ENCODE measurements around the gene GLI1. TPM values are rescaled to one million over a fixed set of nuclear protein-coding genes. Genes with fewer than 3 reads are reported as not detected.
A peak's percentile ranks its signal among the peaks of the same experiment; 100 is the strongest.

Gene GLI1
- total and polyA plus RNA-seq, 7 experiments from 2014 or later = 0.39 to 1.4 (median 0.45) TPM; not detected in 2

DNA sequence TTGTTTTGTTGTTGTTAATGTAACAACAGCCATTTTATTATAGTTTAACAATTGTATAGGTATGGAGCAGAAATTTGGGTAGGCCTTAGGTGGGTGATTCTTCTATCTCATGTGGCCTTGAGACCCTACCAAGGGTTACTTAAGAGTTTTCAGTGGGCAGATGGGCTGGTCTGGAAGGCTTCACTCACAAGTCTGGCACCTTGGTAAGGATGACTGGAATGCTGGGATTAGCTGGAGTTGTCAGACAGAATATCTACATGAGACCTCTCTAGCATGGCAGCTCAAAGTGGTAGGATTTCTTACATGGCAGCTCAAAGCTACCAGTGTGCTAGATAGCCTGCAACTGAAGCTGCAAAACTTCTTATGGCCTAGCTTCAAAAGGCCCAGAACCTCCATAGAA is 26.1 kb downstream of the GLI1 start:
- H3K27me3 Mint-ChIP-seq = peaks cover 0 to 2% (median 0%) of the 10 kb centered on the region in 5 donors
- no peak overlapping the region for H3K4me3 Mint-ChIP-seq
- H3K4me1 Mint-ChIP-seq = peaks cover 27 to 56% (median 48%) of the 10 kb centered on the region in 7 donors
- peaks cover 0 to 2% (median 0%) of the 10 kb centered on the region in 11 donors for H3K9me3 Mint-ChIP-seq
- peaks cover 0 to 16% (median 9%) of the 10 kb centered on the region in 5 donors for H3K36me3 Mint-ChIP-seq
- Histone ChIP-seq H3K27me3 (ENCODE audit: control insufficient read depth in 2 of 2, insufficient read depth in 2 of 2, low read length in 2 of 2) (no peaks in the 10 kb centered on the region), H3K36me3 (ENCODE audit: control insufficient read depth in 2 of 3, insufficient read depth in 3 of 3, low read length in 3 of 3) (peaks cover 0 to 23% (median under 1%) of the 10 kb centered on the region in 3 experiments), H3K27ac (ENCODE audit: low read depth, low read length) (no peak overlapping the region), H3K9me3 (ENCODE audit: control insufficient read depth in 2 of 3, low read length in 3 of 3) (no peaks in the 10 kb centered on the region), H3K4me1 (ENCODE audit: control insufficient read depth in 2 of 2, insufficient read depth in 2 of 2, low read length in 2 of 2) (peaks cover 25 to 33% of the 10 kb centered on the region in 2 donors), H3K4me3 (ENCODE audit: low read length) (no peak overlapping the region)
- ChIA-PET POLR2A (interaction anchor here (0.9 to 6.7 kb wide), 3 partner anchors 8 to 56 kb away, joined by 3 to 52 read pairs (median 4); partner anchors contain the start of gene ARHGAP9), CTCF (interaction anchor here (0.7 to 1.1 kb wide), 4 partner anchors 8 to 45 kb away, joined by 3 to 10 read pairs (median 4); no protein-coding TSS in a partner anchor)
- no peak for DNase-seq
- intact Hi-C loops (cut with micrococcal nuclease) = loop anchor here (2.0 to 5.0 kb wide), 2 partner anchors 55 to 1368 kb away; partner anchors contain the start of genes R3HDM2 (in 2 of the 2), RPL41 (in 1 of the 2) and ZC3H10 (in 1 of the 2)
- no peak for ATAC-seq
- H3K27ac Mint-ChIP-seq = peak overlapping the region in 5 of 9 donors; percentile 31 to 85 (median 56)

- ChIA-PET POLR2A (interaction anchor here (0.9 to 6.7 kb wide), 6 partner anchors 9 to 112 kb away, joined by 3 to 52 read pairs (median 5); partner anchors contain the start of gene ARHGAP9), CTCF (interaction anchor here (0.7 to 1.2 kb wide), 2 partner anchors 10 to 46 kb away, joined by 3 to 9 read pairs; no protein-coding TSS in a partner anchor)
- Mint-ChIP-seq H3K9me3 (no peaks in the 10 kb centered on the region), H3K36me3 (peaks cover 7 to 21% (median 17%) of the 10 kb centered on the region in 5 donors), H3K4me3 (peak overlapping the region in 7 of 10 donors; percentile 89 to 100 (median 97)), H3K27ac (peak overlapping the region; percentile 86 to 99 (median 96)), H3K4me1 (peaks cover 21 to 48% (median 39%) of the 10 kb centered on the region in 7 donors), H3K27me3 (peaks cover 0 to 2% (median 0%) of the 10 kb centered on the region in 5 donors)
- no peaks in the 10 kb centered on the region for H3K27me3 ChIP-seq (ENCODE audit: control insufficient read depth in 2 of 2, insufficient read depth in 2 of 2, low read length in 2 of 2)
- intact Hi-C loops (cut with micrococcal nuclease) = loop anchor here (1.0 to 5.0 kb wide), 9 partner anchors 8 to 1370 kb away; partner anchors contain the start of genes R3HDM2 (in 2 of the 2), ARHGAP9 (in 1 of the 2), CDK4 (in 1 of the 2) and DCTN2 (in 1 of the 2)
- DNase-seq = no peak
- H3K36me3 ChIP-seq (ENCODE audit: control insufficient read depth in 2 of 3, insufficient read depth in 3 of 3, low read length in 3 of 3) = peaks cover 0 to 35% (median 10%) of the 10 kb centered on the region in 3 experiments
- no peak overlapping the region for H3K4me3 ChIP-seq (ENCODE audit: low read length)
- peak overlapping the region; percentile 86 for H3K27ac ChIP-seq (ENCODE audit: low read depth, low read length)
- H3K4me1 ChIP-seq (ENCODE audit: control insufficient read depth in 2 of 2, insufficient read depth in 2 of 2, low read length in 2 of 2) = peaks cover 17 to 21% of the 10 kb centered on the region in 2 donors
- H3K9me3 ChIP-seq (ENCODE audit: control insufficient read depth in 2 of 3, low read length in 3 of 3) = no peaks in the 10 kb centered on the region
- ATAC-seq = no peak
These were observed 27.5 kb downstream of the GLI1 start for GRCh38 chr12:57487055-57487596.

DNA sequence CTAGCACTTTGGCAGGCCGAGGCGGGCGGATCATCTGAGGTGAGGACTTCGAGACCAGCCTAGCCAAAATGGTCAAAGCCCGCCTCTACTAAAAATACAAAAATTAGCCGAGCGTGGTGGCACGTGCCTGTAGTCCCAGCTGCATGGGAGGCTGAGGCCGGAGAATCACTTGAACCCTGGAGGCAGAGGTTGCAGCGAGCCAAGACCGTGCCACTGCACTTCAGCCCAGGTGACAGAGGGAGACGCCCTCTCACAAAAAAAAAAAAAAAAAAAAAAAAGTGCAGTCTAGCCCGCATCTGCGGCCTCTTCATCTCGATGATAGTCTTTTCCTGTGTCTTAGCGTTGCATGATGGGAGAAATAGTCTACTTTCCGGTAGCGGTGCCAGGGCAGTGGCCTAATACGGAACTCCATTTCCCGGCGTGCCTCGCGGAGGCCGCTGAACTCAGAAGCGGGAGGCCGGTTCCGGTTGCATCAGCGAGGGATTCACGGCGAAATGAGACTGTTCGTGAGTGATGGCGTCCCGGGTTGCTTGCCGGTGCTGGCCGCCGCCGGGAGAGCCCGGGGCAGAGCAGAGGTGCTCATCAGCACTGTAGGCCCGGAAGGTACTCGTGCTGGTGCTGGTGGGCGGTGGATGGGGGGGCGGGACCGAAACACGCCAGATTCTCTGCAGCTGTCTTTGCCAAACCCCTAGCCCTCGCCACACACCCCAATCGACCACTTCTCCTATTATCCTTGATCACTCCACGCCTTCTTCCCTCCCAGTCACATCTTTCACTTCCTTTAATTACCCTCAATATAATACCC is 28.2 kb downstream of the GLI1 start, which contains the start of gene MARS1:
Gene MARS1 (plus strand): TSS at position 472 of the 805 bp plus-strand sequence. CDS start 23 bp downstream, at position 495.
- Histone ChIP-seq H3K36me3 (ENCODE audit: control insufficient read depth in 2 of 3, insufficient read depth in 3 of 3, low read length in 3 of 3) (peaks cover 2 to 41% (median 10%) of the 10 kb centered on the region in 3 experiments), H3K4me1 (ENCODE audit: control insufficient read depth in 2 of 2, insufficient read depth in 2 of 2, low read length in 2 of 2) (peaks cover 17 to 21% of the 10 kb centered on the region in 2 donors), H3K27ac (ENCODE audit: low read depth, low read length) (peak within 1 kb of the TSS; percentile 86), H3K9me3 (ENCODE audit: control insufficient read depth in 2 of 3, low read length in 3 of 3) (no peaks in the 10 kb centered on the region), H3K4me3 (ENCODE audit: low read length) (peak within 1 kb of the TSS; percentile 89), H3K27me3 (ENCODE audit: control insufficient read depth in 2 of 2, insufficient read depth in 2 of 2, low read length in 2 of 2) (no peaks in the 10 kb centered on the region)
- peak; percentile 99 for ATAC-seq
- peak within 1 kb of the TSS; percentile 86 to 99 (median 96) for H3K27ac Mint-ChIP-seq
- peaks cover 21 to 48% (median 40%) of the 10 kb centered on the region in 7 donors for H3K4me1 Mint-ChIP-seq
- intact Hi-C loops (cut with micrococcal nuclease) = loop anchor here (1.0 to 5.0 kb wide), 10 partner anchors 8 to 1370 kb away; partner anchors contain the start of genes DDIT3 (in 2 of the 2), R3HDM2 (in 2 of the 2), ARHGAP9 (in 1 of the 2) and CDK4 (in 1 of the 2)
- POLR2A ChIA-PET = interaction anchor here (0.6 to 6.7 kb wide), 9 partner anchors 7 to 111 kb away, joined by 3 to 52 read pairs (median 4); partner anchors contain the start of gene ARHGAP9
- CTCF ChIA-PET = interaction anchor here (0.9 to 1.2 kb wide), 2 partner anchors 11 kb away, joined by 3 to 9 read pairs; no protein-coding TSS in a partner anchor
- H3K4me3 Mint-ChIP-seq = peak within 1 kb of the TSS; percentile 89 to 100 (median 98)
- H3K36me3 Mint-ChIP-seq = peaks cover 7 to 25% (median 20%) of the 10 kb centered on the region in 5 donors
- H3K27me3 Mint-ChIP-seq = peaks cover 0 to 2% (median 0%) of the 10 kb centered on the region in 5 donors
- H3K9me3 Mint-ChIP-seq = no peaks in the 10 kb centered on the region
- DNase-seq = peak; percentile 71 to 95 (median 93)

- peak overlapping the region; percentile 89 for H3K4me3 ChIP-seq (ENCODE audit: low read length)
- ATAC-seq (no peak), DNase-seq (no peak)
- no peaks in the 10 kb centered on the region for H3K9me3 ChIP-seq (ENCODE audit: control insufficient read depth in 2 of 3, low read length in 3 of 3)
- intact Hi-C loops (cut with micrococcal nuclease) = loop anchor here (1.0 to 5.0 kb wide), 3 partner anchors 30 to 1371 kb away; partner anchors contain the start of genes DDIT3 (in 1 of the 2), GLI1 (in 1 of the 2), RPL41 (in 1 of the 2) and ZC3H10 (in 1 of the 2)
- POLR2A ChIA-PET = interaction anchor here (0.6 to 6.7 kb wide), 10 partner anchors 8 to 58 kb away, joined by 3 to 52 read pairs (median 4); partner anchors contain the start of genes ARHGAP9 and DDIT3
- peak overlapping the region; percentile 86 to 99 (median 96) for H3K27ac Mint-ChIP-seq
- peaks cover 17 to 21% of the 10 kb centered on the region in 2 donors for H3K4me1 ChIP-seq (ENCODE audit: control insufficient read depth in 2 of 2, insufficient read depth in 2 of 2, low read length in 2 of 2)
- peaks cover 19 to 41% (median 35%) of the 10 kb centered on the region in 7 donors for H3K4me1 Mint-ChIP-seq
- H3K9me3 Mint-ChIP-seq = no peaks in the 10 kb centered on the region
- peaks cover 7 to 27% (median 21%) of the 10 kb centered on the region in 5 donors for H3K36me3 Mint-ChIP-seq
- peaks cover 0 to 2% (median 0%) of the 10 kb centered on the region in 5 donors for H3K27me3 Mint-ChIP-seq
- CTCF ChIA-PET = interaction anchor here (0.7 to 0.9 kb wide), 3 partner anchors 8 to 25 kb away, joined by 3 read pairs; no protein-coding TSS in a partner anchor
- peak overlapping the region; percentile 86 for H3K27ac ChIP-seq (ENCODE audit: low read depth, low read length)
- H3K4me3 Mint-ChIP-seq = peak overlapping the region; percentile 89 to 100 (median 98)
- peaks cover 5 to 44% (median 10%) of the 10 kb centered on the region in 3 experiments for H3K36me3 ChIP-seq (ENCODE audit: control insufficient read depth in 2 of 3, insufficient read depth in 3 of 3, low read length in 3 of 3)
- no peaks in the 10 kb centered on the region for H3K27me3 ChIP-seq (ENCODE audit: control insufficient read depth in 2 of 2, insufficient read depth in 2 of 2, low read length in 2 of 2)
These were observed 29.0 kb downstream of the GLI1 start for GRCh38 chr12:57488402-57489156.

DNA sequence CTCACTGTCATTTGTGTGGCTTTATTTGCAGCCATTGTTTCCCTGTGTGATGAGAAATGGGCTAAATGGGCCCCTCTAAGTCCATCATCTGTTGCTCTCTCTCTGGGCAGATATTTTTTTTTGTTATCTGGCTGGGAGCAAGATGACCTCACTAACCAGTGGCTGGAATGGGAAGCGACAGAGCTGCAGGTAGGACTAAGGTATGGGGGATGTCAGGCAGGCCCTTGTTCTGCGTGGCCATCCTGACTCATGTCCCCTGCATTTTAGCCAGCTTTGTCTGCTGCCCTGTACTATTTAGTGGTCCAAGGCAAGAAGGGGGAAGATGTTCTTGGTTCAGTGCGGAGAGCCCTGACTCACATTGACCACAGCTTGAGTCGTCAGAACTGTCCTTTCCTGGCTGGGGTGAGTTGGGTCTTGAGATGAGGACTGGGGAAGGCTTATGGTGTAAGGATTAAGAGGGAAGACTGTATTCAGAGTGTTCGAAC is 29.6 kb downstream of the GLI1 start:
- Histone ChIP-seq H3K36me3 (ENCODE audit: control insufficient read depth in 2 of 3, insufficient read depth in 3 of 3, low read length in 3 of 3) (peaks cover 5 to 44% (median 10%) of the 10 kb centered on the region in 3 experiments), H3K27ac (ENCODE audit: low read depth, low read length) (peak overlapping the region; percentile 86), H3K4me1 (ENCODE audit: control insufficient read depth in 2 of 2, insufficient read depth in 2 of 2, low read length in 2 of 2) (peaks cover 17 to 21% of the 10 kb centered on the region in 2 donors), H3K4me3 (ENCODE audit: low read length) (peak overlapping the region; percentile 1), H3K27me3 (ENCODE audit: control insufficient read depth in 2 of 2, insufficient read depth in 2 of 2, low read length in 2 of 2) (no peaks in the 10 kb centered on the region), H3K9me3 (ENCODE audit: control insufficient read depth in 2 of 3, low read length in 3 of 3) (no peaks in the 10 kb centered on the region)
- peak overlapping the region; percentile 89 to 100 (median 98) for H3K4me3 Mint-ChIP-seq
- ATAC-seq (no peak), DNase-seq (no peak)
- H3K27ac Mint-ChIP-seq = peak overlapping the region; percentile 86 to 99 (median 96)
- ChIA-PET POLR2A (interaction anchor here (0.9 to 6.7 kb wide), 7 partner anchors 9 to 30 kb away, joined by 3 to 52 read pairs (median 4); partner anchors contain the start of genes ARHGAP9 and DDIT3), CTCF (interaction anchor here (0.7 to 0.8 kb wide), 2 partner anchors 8 to 26 kb away, joined by 3 read pairs; no protein-coding TSS in a partner anchor)
- peaks cover 19 to 40% (median 35%) of the 10 kb centered on the region in 7 donors for H3K4me1 Mint-ChIP-seq
- H3K36me3 Mint-ChIP-seq = peaks cover 7 to 31% (median 21%) of the 10 kb centered on the region in 5 donors
- no peaks in the 10 kb centered on the region for H3K9me3 Mint-ChIP-seq
- peaks cover 0 to 2% (median 0%) of the 10 kb centered on the region in 5 donors for H3K27me3 Mint-ChIP-seq
- intact Hi-C loops (cut with micrococcal nuclease) = loop anchor here (2.0 to 5.0 kb wide), 2 partner anchors 30 to 1372 kb away; partner anchors contain the start of genes GLI1 (in 1 of the 2), RPL41 (in 1 of the 2) and ZC3H10 (in 1 of the 2)

Data from naive thymus-derived CD4-positive, alpha-beta T cell (primary cell).